ENCODE results near the gene MCU. TPM values are rescaled to one million over a fixed set of nuclear protein-coding genes. Genes with fewer than 3 reads are reported as not detected.

MCU gene
- total RNA-seq, 1 experiment from 2014 or later = 37.2 TPM

DNA sequence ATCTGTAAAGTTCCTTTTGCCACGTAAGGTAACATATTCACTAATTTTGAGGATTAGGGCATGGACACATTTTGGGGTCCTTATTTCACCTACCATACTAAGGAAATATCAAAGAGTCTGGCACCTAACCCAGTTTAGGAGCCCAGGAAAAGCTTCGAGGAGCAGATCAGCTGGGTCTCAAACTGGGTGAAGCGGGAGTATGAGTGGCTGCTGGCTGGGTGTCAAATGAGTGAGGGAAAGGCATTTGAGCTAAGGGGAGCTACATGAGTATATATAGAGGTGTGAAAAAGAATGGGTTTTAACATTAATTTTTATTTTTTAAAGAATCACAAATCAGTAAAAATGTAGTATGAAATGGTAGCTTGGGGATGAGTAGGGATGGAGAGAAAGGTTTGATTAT, 71.3 kb downstream of the MCU start (continued):
- no peak for TF ChIP-seq USF1 (CRISPR knock-in tag; IDR thresholded peaks at IDR 0.05)

GRCh38 chr10:72764151-72764550, 72.2 kb downstream of the MCU start:
- no peak for ATAC-seq
- no peak for DNase-seq (ENCODE audit: low spot score)
- no peaks in the 10 kb centered on the region for H3K27me3 Mint-ChIP-seq (ENCODE audit: low read depth)
- no peak for TF ChIP-seq NR1H2 (CRISPR knock-in tag; IDR thresholded peaks at IDR 0.05)
- TF ChIP-seq ZNF416 (CRISPR knock-in tag; IDR thresholded peaks at IDR 0.05) = no peak
- no peak overlapping the region for H3K4me3 Mint-ChIP-seq
- 0 out of 2 replicates have a peak overlapping the region, but pooled peaks have one; percentile 24 for H3K27ac Mint-ChIP-seq
- POLR2A ChIA-PET = no interaction called here
- no peaks in the 10 kb centered on the region for H3K9me3 Mint-ChIP-seq
- CTCF ChIA-PET = interaction anchor here (0.8 kb wide), 1 partner anchor 70 kb away, joined by 3 read pairs; no protein-coding TSS in a partner anchor
- H3K36me3 Mint-ChIP-seq = no peaks in the 10 kb centered on the region
- H3K4me1 Mint-ChIP-seq = peaks cover 26% of the 10 kb centered on the region

GRCh38 chr10:72765051-72765745, 73.3 kb downstream of the MCU start:
- DNase-seq (ENCODE audit: low spot score) (no peak), ATAC-seq (no peak)
- ChIA-PET CTCF (no interaction called here), POLR2A (no interaction called here)
- no peaks in the 10 kb centered on the region for H3K9me3 Mint-ChIP-seq
- H3K4me3 Mint-ChIP-seq = no peak overlapping the region
- H3K27me3 Mint-ChIP-seq (ENCODE audit: low read depth) = no peaks in the 10 kb centered on the region
- peaks cover 19% of the 10 kb centered on the region; the same call in 1 of the 2 replicates for H3K4me1 Mint-ChIP-seq
- no peaks in the 10 kb centered on the region for H3K36me3 Mint-ChIP-seq
- no peak overlapping the region for H3K27ac Mint-ChIP-seq
- TF ChIP-seq IRF2 (CRISPR knock-in tag; IDR thresholded peaks at IDR 0.05; ENCODE audit: borderline replicate concordance, low read depth) (no peak), ZNF317 (CRISPR knock-in tag; IDR thresholded peaks at IDR 0.05; ENCODE audit: borderline replicate concordance, low read depth) (no peak), ARID4B (CRISPR knock-in tag; IDR thresholded peaks at IDR 0.05; ENCODE audit: borderline replicate concordance) (no peak), CBFB (CRISPR knock-in tag; IDR thresholded peaks at IDR 0.05; ENCODE audit: low read depth) (no peak), ATF1 (CRISPR knock-in tag; IDR thresholded peaks at IDR 0.05) (no peak), PREB (CRISPR knock-in tag; IDR thresholded peaks at IDR 0.05; ENCODE audit: borderline replicate concordance) (no peak), MYBL2 (CRISPR knock-in tag; IDR thresholded peaks at IDR 0.05) (no peak), MXD4 (CRISPR knock-in tag; IDR thresholded peaks at IDR 0.05; ENCODE audit: borderline replicate concordance) (no peak), ATF3 (CRISPR knock-in tag; conservative IDR thresholded peaks at IDR 0.05) (no peak), CREM (CRISPR knock-in tag; IDR thresholded peaks at IDR 0.05) (no peak), HMGXB4 (CRISPR knock-in tag; IDR thresholded peaks at IDR 0.05) (no peak), TCF7 (CRISPR knock-in tag; IDR thresholded peaks at IDR 0.05; ENCODE audit: low read depth) (no peak), ZNF416 (CRISPR knock-in tag; IDR thresholded peaks at IDR 0.05) (no peak), ZBTB21 (CRISPR knock-in tag; IDR thresholded peaks at IDR 0.05; ENCODE audit: borderline replicate concordance) (no peak)
- TF ChIP-seq, protein P1, sequence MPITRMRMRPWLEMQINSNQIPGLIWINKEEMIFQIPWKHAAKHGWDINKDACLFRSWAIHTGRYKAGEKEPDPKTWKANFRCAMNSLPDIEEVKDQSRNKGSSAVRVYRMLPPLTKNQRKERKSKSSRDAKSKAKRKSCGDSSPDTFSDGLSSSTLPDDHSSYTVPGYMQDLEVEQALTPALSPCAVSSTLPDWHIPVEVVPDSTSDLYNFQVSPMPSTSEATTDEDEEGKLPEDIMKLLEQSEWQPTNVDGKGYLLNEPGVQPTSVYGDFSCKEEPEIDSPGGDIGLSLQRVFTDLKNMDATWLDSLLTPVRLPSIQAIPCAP (CRISPR knock-in tag; IDR thresholded peaks at IDR 0.05) = no peak
- TF ChIP-seq, protein P2, sequence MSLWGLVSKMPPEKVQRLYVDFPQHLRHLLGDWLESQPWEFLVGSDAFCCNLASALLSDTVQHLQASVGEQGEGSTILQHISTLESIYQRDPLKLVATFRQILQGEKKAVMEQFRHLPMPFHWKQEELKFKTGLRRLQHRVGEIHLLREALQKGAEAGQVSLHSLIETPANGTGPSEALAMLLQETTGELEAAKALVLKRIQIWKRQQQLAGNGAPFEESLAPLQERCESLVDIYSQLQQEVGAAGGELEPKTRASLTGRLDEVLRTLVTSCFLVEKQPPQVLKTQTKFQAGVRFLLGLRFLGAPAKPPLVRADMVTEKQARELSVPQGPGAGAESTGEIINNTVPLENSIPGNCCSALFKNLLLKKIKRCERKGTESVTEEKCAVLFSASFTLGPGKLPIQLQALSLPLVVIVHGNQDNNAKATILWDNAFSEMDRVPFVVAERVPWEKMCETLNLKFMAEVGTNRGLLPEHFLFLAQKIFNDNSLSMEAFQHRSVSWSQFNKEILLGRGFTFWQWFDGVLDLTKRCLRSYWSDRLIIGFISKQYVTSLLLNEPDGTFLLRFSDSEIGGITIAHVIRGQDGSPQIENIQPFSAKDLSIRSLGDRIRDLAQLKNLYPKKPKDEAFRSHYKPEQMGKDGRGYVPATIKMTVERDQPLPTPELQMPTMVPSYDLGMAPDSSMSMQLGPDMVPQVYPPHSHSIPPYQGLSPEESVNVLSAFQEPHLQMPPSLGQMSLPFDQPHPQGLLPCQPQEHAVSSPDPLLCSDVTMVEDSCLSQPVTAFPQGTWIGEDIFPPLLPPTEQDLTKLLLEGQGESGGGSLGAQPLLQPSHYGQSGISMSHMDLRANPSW (CRISPR knock-in tag; conservative IDR thresholded peaks at IDR 0.05; ENCODE audit: low read depth) = no peak
